ENCODE measurements around the gene SPG11.

SPG11 gene

DNA sequence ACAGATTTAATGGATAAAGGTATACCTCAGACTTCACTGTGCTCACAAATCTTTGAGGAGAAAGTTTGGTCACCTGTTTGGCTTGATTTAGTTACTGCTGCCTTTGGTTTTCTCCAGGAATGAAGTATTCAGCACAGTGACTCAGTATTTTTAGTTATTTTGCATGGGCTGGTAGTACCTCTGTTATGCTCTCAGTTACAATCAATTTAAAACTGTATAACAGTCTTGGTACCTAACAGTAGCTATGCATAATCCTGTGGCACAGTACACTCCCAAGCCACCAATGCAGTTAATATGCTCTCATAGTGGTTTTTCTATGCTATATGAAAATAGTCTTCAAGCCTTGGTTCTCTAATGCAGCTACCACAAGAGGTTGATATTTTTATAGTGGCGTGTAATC, 138.4 kb downstream of the SPG11 start:
- no peak for DNase-seq (ENCODE audit: low read depth)

DNA sequence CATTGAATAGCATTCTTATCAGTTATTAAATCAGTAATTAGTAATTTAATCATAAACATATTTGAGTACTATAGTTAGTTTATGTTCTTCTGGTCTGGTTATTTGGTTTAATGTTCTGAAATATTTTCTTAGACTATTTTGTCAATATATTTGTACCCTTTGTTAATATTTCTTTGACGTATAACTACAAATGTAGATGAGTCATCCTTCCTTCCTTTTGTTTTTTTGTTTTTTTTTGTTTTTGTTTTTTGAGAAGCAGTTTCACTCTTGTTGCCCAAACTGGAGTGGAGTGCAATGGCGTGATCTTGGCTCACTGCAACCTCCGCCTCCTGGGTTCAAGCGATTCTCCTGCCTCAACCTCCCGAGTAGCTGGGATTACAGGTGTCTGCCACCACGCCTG, 143.9 kb downstream of the SPG11 start:
- no peak for DNase-seq (ENCODE audit: low read depth)

DNA sequence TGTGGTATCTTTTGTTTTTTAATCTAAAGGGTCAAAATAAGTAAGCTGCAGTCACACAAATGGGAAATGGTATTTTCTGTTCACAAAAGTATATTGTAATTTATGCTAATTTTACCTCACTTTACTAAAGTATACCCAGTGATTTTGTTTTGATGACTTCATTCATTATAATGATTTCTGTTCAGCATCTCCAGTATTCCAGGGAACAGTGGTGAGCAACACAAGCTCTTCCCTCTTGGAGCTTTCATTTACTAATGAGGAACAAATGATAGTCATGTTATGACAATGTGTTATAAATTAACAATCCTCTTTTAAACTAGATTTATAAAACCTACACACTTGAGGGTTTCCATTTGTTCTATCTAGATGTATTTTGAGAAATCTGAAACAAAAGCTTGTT, 147.0 kb downstream of the SPG11 start:
- DNase-seq (ENCODE audit: low read depth), result no peak
